NCI-H146 treated with DMSO at 0.1 percent for 48 hours (cell line): ENCODE measurements around the gene PRKACG.

Source experiments
- DNase-seq: peaks from one replicate; lab custom pipeline; 2025; ENCODE audit not compliant: unreplicated experiment; lab: John Stamatoyannopoulos, UW

Gene PRKACG

GRCh38 chr9:68983522-68984424 is 30.1 kb downstream of the PRKACG start:
- no peak for DNase-seq

- no peak for DNase-seq
Measured at GRCh38 chr9:68983008-68983411, 30.9 kb downstream of the PRKACG start.

- peak; percentile 19 for DNase-seq
Measured at GRCh38 chr9:68981789-68982188, 32.1 kb downstream of the PRKACG start.

- no peak for DNase-seq
Measured at GRCh38 chr9:68980341-68980914, 33.5 kb downstream of the PRKACG start.

GRCh38 chr9:68979538-68980314 is 34.2 kb downstream of the PRKACG start:
- no peak for DNase-seq

GRCh38 chr9:68978501-68978900 is 35.4 kb downstream of the PRKACG start:
- DNase-seq = no peak

- no peak for DNase-seq
Measured at GRCh38 chr9:68978066-68978465, 35.8 kb downstream of the PRKACG start.

- no peak for DNase-seq
Measured at GRCh38 chr9:68975365-68976043, 38.4 kb downstream of the PRKACG start.

- no peak for DNase-seq
Measured at GRCh38 chr9:68974901-68975300, 39.0 kb downstream of the PRKACG start.

- DNase-seq = no peak
Measured at GRCh38 chr9:68974431-68974830, 39.5 kb downstream of the PRKACG start.

GRCh38 chr9:68973619-68974018 is 40.3 kb downstream of the PRKACG start:
- DNase-seq = no peak

- DNase-seq = peak; percentile 47
Measured at GRCh38 chr9:68970151-68970550, 43.8 kb downstream of the PRKACG start.

GRCh38 chr9:68969538-68969937 is 44.4 kb downstream of the PRKACG start:
- no peak for DNase-seq

GRCh38 chr9:68967800-68968199 is 46.1 kb downstream of the PRKACG start:
- no peak for DNase-seq

GRCh38 chr9:68966496-68966944 is 47.4 kb downstream of the PRKACG start:
- no peak for DNase-seq

GRCh38 chr9:68964765-68965164 is 49.1 kb downstream of the PRKACG start:
- no peak for DNase-seq

- DNase-seq = no peak
Measured at GRCh38 chr9:68964102-68964541, 49.8 kb downstream of the PRKACG start.

GRCh38 chr9:68963416-68963815 is 50.5 kb downstream of the PRKACG start:
- DNase-seq = no peak
